Thymus (tissue), 11 donors: ENCODE results near the gene HIPK2. TPM values are rescaled to one million over a fixed set of nuclear protein-coding genes. Genes with fewer than 3 reads are reported as not detected.

Source experiments
- DNase-seq, 9 donors: peaks; one replicate each; pipeline ENCODE4 v3.0.0-alpha.2; 2013; ENCODE audit warnings: low spot score in 9 of 9, low read depth in 6 of 9, missing footprints in 1 of 9
- H3K27ac ChIP-seq, 2 donors: one replicate each; pipeline ENCODE4 v1.5.1; 2013; ENCODE audit warnings: control low read depth in 1 of 2, low read depth in 1 of 2, low read length in 1 of 2, mild to moderate bottlenecking in 1 of 2, moderate library complexity in 1 of 2
- H3K27me3 ChIP-seq, 2 donors: one replicate each; pipeline ENCODE4 v1.5.1; 2013; ENCODE audit warnings: low read length in 1 of 2; ENCODE audit not compliant: control insufficient read depth in 2 of 2, insufficient read depth in 1 of 2
- H3K36me3 ChIP-seq, 2 donors: one replicate each; pipeline ENCODE4 v1.5.1; 2013; ENCODE audit warnings: low read length in 1 of 2, mild to moderate bottlenecking in 1 of 2, moderate library complexity in 1 of 2; ENCODE audit not compliant: control insufficient read depth in 2 of 2, insufficient read depth in 2 of 2
- H3K4me1 ChIP-seq, 2 donors: one replicate each; pipeline ENCODE4 v1.5.1; 2013; ENCODE audit warnings: low read length in 2 of 2; ENCODE audit not compliant: control insufficient read depth in 2 of 2, insufficient read depth in 2 of 2
- H3K4me3 ChIP-seq, 2 donors: one replicate each; pipeline ENCODE4 v1.5.1; 2013; ENCODE audit warnings: low read length in 2 of 2, control low read depth in 1 of 2, mild to moderate bottlenecking in 1 of 2
- H3K9me3 ChIP-seq, 2 donors: one replicate each; pipeline ENCODE4 v1.5.1; 2013; ENCODE audit warnings: low read length in 1 of 2, mild to moderate bottlenecking in 1 of 2; ENCODE audit not compliant: control insufficient read depth in 2 of 2, insufficient read depth in 1 of 2
- WGBS: extraction: QIAGEN DNeasy Blood & Tissue Kit; methylation state at CpG from one replicate; pipeline ENCODE4 v1.1.7; 2013; 5-methylcytosine and 5-hydroxymethylcytosine counted together
- polyA plus RNA-seq: library from polyadenylated mRNA; stranded (reverse); fragments of 200-250 nt; gene quantifications from one replicate; pipeline ENCODE4 v1.2.3, GENCODE V29; 2013
- total RNA-seq: library from RNA; stranded (reverse); fragments of 120-200 nt; gene quantifications from one replicate; pipeline ENCODE4 v1.2.4, GENCODE V29; 2013
- donor health status: healthy.

Gene HIPK2
- total and polyA plus RNA-seq, 2 donors = 3.4 to 5.8 TPM

DNA sequence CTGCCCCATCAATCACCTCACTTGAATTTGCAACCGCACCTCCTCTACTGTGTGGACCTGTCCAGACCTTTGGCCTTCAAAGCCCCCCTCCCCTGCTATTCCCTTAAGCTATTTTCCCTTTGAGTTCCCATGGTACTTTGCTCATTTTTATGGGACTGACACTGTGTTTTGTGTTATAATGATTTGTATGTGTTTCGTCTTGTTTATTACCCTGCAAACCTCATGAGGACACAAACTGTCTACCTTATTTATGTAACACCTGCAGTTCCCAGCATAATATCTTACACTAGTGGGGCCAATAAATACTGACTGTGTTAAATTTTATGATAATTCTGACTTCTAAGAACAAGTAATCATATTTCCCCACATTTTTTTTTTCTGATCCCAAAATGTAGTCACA, 183.7 kb downstream of the HIPK2 start:
- WGBS = 96% methylated on average over 2 of the region's 2 CpGs
- DNase-seq = no peak
- H3K9me3 ChIP-seq = no peaks in the 10 kb centered on the region
- no peaks in the 10 kb centered on the region for H3K4me1 ChIP-seq
- no peak overlapping the region for H3K27ac ChIP-seq
- H3K27me3 ChIP-seq = no peaks in the 10 kb centered on the region
- H3K4me3 ChIP-seq = no peak overlapping the region
- H3K36me3 ChIP-seq = peaks cover 46 to 82% of the 10 kb centered on the region in 2 donors

DNA sequence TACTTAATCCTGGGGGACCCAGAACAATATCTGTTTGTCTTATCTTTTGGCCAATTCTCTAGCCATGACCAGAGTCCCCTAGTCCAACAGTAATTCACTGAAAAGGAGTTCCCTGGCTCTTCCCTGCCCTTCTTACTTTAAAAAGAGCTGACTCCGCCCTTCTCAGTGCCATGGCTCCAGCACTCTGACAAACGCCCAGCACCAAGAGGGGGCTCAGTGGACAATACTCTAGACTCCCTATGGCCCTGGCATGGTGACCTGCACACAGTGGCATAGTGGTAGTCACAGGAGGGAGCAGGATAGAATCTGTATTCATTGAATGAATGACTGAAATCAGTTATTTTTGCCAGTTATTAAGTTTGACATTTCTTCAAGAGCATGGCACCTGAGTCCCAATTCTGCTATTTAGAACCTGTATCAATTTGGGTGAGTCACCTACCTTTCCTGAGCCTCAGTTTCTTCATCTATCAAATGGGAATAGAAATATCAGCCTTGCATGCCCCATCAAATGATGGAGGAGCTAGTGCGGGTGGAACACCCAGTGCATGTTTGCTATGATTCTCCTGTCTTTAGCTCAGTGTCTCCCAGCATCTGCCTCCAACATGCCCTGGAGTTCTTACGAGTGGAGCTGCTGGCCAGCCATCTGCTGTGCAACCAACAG, 184.9 kb downstream of the HIPK2 start:
- H3K4me3 ChIP-seq = no peak overlapping the region
- no peaks in the 10 kb centered on the region for H3K27me3 ChIP-seq
- H3K36me3 ChIP-seq = peaks cover 42 to 74% of the 10 kb centered on the region in 2 donors
- DNase-seq = no peak
- H3K27ac ChIP-seq = no peak overlapping the region
- H3K9me3 ChIP-seq = no peaks in the 10 kb centered on the region
- peaks cover 0 to 4% of the 10 kb centered on the region in 2 donors for H3K4me1 ChIP-seq
- WGBS = 95% methylated on average over 4 of the region's 4 CpGs

DNA sequence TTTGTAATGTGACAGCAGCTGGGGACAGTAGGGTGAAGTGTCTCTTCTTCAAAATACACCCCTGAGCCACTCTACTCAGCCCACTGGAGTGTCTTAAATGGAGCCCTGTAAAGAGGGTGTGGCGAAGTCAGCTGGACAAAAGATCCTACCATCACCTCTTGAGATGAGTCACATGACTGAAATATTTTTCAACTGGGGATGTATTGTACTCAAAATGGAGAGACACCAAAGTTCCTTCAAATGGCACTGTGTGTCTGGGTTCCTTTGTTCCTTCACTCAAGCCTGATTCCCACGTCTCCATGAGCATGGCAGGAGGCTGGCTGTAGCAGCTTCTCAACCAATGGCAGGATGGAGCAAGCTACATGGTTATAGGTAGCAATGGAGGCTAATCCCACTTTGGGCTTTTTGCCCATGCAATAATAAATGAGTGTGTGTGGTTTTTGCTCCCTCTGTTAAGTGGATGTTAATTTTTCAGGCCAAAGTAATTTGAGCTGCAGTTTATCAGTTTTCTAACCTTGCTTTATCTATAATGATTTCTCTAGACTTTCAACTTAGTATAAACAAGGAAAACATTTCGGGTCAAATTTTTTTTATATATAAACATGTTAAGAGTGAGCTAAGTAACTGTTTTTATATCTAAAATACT, 186.1 kb downstream of the HIPK2 start:
- H3K36me3 ChIP-seq = peaks cover 39 to 66% of the 10 kb centered on the region in 2 donors
- no peak overlapping the region for H3K4me3 ChIP-seq
- peaks cover 0 to 4% of the 10 kb centered on the region in 2 donors for H3K4me1 ChIP-seq
- H3K27me3 ChIP-seq = no peaks in the 10 kb centered on the region
- no peak for DNase-seq
- H3K9me3 ChIP-seq = no peaks in the 10 kb centered on the region
- H3K27ac ChIP-seq = no peak overlapping the region
- 98% methylated on average over 3 of the region's 3 CpGs for WGBS

DNA sequence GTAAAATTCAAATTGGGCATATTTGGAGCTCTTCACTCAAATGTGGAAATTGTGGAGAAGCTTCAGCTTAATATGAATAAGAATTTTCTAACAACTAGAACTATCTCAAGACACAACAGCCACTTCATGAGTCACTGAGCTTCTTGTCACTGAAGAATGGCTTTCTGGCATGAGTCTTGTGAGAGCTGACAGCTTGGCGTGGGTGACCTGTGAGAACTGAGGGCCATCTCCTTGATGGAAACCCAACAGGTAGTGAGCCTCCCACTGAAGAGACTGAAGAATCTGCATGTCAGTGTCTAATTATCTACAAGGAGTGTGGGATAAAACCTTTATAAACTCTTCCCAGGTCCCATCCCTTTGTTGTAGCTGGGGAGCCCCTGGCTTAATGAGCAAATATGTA, 188.3 kb downstream of the HIPK2 start:
- no peak overlapping the region for H3K4me3 ChIP-seq
- H3K27ac ChIP-seq = no peak overlapping the region
- H3K27me3 ChIP-seq = no peaks in the 10 kb centered on the region
- 94% methylated on average over 1 of the region's 1 CpG for WGBS
- peaks cover 6 to 14% of the 10 kb centered on the region in 2 donors for H3K4me1 ChIP-seq
- no peak for DNase-seq
- no peaks in the 10 kb centered on the region for H3K9me3 ChIP-seq
- H3K36me3 ChIP-seq = peaks cover 26 to 49% of the 10 kb centered on the region in 2 donors

DNA sequence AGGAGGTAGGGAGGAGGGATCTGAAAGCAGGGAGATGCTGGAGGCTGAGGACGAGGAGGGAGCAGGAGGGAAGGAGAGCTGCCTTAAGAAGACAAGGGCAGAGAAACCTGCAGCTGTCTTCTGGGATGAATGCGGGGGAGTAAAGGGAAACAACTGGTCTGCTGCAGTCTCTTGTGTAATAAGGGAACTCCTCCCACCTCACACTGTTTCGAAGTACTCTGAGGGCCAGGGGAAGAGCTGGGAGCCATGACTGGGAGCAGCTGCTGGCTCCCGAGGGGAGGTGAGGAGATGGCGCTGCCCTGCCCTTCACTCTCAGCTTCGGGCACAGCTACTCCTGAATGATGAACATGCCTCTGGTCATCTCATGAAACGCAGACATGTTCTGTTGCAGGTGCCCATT, 189.2 kb downstream of the HIPK2 start:
- 59% methylated on average over 7 of the region's 7 CpGs for WGBS
- H3K4me1 ChIP-seq = peaks cover 15 to 22% of the 10 kb centered on the region in 2 donors
- no peaks in the 10 kb centered on the region for H3K27me3 ChIP-seq
- peaks cover 28 to 47% of the 10 kb centered on the region in 2 donors for H3K36me3 ChIP-seq
- DNase-seq = no peak
- no peak overlapping the region for H3K27ac ChIP-seq
- H3K9me3 ChIP-seq = no peaks in the 10 kb centered on the region
- H3K4me3 ChIP-seq = no peak overlapping the region

DNA sequence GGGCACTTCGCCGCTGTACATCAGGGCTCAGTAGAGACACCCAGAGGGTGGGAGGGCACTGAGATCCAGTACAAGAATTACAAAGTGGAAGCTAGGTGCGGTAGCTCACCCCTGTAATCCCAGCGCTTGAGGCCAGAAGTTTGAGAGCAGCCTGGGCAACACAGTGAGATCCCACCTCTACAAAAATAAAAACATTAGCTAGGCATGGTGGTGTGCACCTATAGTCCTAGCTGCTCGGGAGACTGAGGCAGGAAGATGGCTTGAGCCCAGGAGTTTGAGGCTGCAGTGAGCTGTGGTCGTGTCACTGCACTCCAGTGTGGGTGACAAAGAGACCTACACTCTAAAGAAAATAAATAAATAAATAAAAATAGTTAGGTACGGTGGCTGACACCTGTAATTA, 190.3 kb downstream of the HIPK2 start:
- H3K27ac ChIP-seq = no peak overlapping the region
- DNase-seq = no peak
- H3K4me3 ChIP-seq = no peak overlapping the region
- H3K4me1 ChIP-seq = peaks cover 25 to 33% of the 10 kb centered on the region in 2 donors
- no peaks in the 10 kb centered on the region for H3K27me3 ChIP-seq
- WGBS = 97% methylated on average over 7 of the region's 7 CpGs
- H3K36me3 ChIP-seq = peaks cover 32 to 39% of the 10 kb centered on the region in 2 donors
- H3K9me3 ChIP-seq = no peaks in the 10 kb centered on the region

DNA sequence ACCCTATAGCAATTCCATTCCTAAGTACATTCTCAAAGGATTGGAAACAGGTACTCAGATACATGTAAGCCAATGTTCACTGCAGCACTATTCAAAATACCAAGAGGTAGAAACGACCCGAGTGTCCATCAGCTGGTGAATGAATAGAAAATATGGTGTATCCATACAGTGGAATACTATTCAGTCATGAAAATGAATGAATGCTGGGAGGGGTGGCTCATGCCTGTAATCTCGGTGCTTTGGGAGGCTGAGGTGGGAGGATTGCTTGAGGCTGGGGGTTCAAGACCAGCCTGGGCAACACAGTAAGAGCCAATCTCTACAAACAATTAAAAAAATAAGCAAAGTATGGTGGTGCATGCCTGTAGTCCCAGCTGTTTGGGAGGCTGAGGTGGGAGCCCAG, 191.5 kb downstream of the HIPK2 start:
- H3K27me3 ChIP-seq = no peaks in the 10 kb centered on the region
- no peak overlapping the region for H3K4me3 ChIP-seq
- H3K27ac ChIP-seq = no peak overlapping the region
- H3K4me1 ChIP-seq = peaks cover 28 to 44% of the 10 kb centered on the region in 2 donors
- H3K9me3 ChIP-seq = no peaks in the 10 kb centered on the region
- H3K36me3 ChIP-seq = peaks cover 35 to 41% of the 10 kb centered on the region in 2 donors
- no peak for DNase-seq
- 98% methylated on average over 3 of the region's 3 CpGs for WGBS

DNA sequence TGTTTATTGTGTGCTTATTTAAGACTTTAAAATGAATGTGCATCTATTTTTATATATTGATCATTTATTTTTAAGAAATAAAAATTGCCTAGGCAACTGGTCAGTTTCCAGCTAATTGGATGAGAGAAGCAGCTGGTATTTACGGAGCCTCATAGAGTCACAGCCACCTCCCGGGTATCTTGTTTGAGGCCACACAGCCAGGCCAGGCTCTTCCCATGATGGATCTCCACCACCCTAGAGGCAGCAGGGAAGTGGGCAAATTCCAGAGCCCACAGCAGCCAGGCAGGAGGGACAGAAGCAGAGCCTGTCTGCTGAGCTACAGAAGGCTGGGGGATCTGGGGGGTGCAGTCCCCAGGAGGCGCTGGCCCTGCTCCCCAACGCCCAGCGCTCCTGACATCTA, 192.8 kb downstream of the HIPK2 start:
- Histone ChIP-seq H3K27me3 (no peaks in the 10 kb centered on the region), H3K9me3 (no peaks in the 10 kb centered on the region), H3K36me3 (peaks cover 37 to 45% of the 10 kb centered on the region in 2 donors), H3K27ac (no peak overlapping the region), H3K4me3 (no peak overlapping the region), H3K4me1 (peaks cover 28 to 44% of the 10 kb centered on the region in 2 donors)
- no peak for DNase-seq
- 77% methylated on average over 5 of the region's 5 CpGs for WGBS

DNA sequence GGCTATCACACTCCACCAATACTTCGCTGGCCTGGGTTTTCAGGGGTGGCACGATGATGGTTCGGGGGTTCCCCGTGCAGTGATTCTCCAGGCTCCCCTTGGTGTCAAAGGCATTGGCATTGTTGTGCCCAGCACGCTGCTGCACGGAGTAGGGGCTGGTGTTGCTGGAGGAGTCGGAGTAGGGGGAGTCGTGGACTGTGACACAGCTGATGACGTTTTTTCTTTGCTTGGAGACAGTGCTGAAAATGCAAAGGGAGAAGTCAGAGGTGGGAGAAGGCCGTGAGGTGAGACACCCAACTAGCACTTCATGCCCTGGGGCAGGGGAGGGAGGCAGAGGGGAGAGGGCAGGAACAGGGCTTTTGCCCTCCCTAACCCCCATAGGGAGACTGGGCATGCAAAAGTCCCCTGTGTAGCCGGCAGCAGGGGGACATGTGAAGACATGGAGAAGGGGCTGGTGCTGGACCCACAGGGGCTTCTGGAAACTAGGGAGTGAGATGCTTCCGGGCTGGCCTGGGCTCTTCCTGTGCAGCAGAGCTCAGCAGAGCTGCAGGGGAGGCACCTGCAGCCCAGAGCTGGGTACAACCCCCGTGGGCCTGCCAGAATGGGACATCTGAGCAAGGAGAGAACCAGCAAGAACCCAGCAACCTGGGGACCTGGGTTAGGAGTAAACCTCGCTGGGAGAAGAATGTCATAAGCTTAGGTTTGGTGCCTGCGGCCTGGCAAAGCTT, 193.8 kb downstream of the HIPK2 start:
- peak overlapping the region; percentile 31 to 69 for H3K27ac ChIP-seq
- peak in 7 of 9 donors; percentile 13 to 79 (median 47) for DNase-seq
- 61% methylated on average over 15 of the region's 15 CpGs for WGBS
- no peak overlapping the region for H3K4me3 ChIP-seq
- H3K9me3 ChIP-seq = no peaks in the 10 kb centered on the region
- H3K4me1 ChIP-seq = peaks cover 28 to 47% of the 10 kb centered on the region in 2 donors
- peaks cover 39 to 49% of the 10 kb centered on the region in 2 donors for H3K36me3 ChIP-seq
- H3K27me3 ChIP-seq = no peaks in the 10 kb centered on the region
